ENCODE measurements around the gene LUZP1. TPM values are rescaled to one million over a fixed set of nuclear protein-coding genes. Genes with fewer than 3 reads are reported as not detected.
A peak's percentile ranks its signal among the peaks of the same experiment; 100 is the strongest.
"Not testable (repeated sequence)": the region's sequence is repeated elsewhere in the genome, so short reads cannot be mapped to it uniquely, and the experiment has no call there.

Gene LUZP1
- polyA plus RNA-seq, 1 experiment = 39.4 TPM

DNA sequence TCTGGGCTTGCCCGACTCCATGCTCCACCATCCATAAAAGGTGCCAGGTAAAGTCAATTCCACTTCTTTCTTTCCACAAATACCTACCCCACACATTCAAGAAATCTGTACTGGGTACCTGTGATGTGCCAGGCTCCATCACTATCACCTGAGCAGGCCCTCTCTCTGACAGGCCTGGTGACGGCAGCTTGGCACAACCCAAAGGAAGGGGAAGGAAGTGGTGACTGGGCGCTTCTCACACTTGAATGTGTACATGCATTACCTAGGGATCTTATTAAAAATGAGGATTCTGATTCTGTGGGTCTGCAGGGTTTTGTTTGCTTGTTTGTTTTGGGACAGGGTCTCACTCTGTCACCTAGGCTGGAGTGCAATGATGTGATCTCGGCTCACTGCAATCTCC, 41.1 kb upstream of the LUZP1 start:
- CTCF ChIA-PET = no interaction called here
- POLR2A ChIA-PET = no interaction called here

GRCh38 chr1:23208527-23208926, 39.9 kb upstream of the LUZP1 start:
- no peak for DNase-seq (ENCODE audit: low read depth, low spot score)
- TF ChIP-seq CTCF (IDR thresholded peaks at IDR 0.05; ENCODE audit: low read depth, low read length) = no peak
- peaks cover 7% of the 10 kb centered on the region for H3K27me3 ChIP-seq (ENCODE audit: control insufficient read depth, insufficient read depth, low read length)
- no peak overlapping the region for H3K27ac ChIP-seq (ENCODE audit: low read depth, low read length)
- ChIA-PET CTCF (interaction anchor here (0.6 kb wide), 1 partner anchor 44 kb away, joined by 3 read pairs; no protein-coding TSS in a partner anchor), POLR2A (no interaction called here)
- H3K4me3 ChIP-seq (ENCODE audit: low read depth, low read length) = no peak overlapping the region
- no peaks in the 10 kb centered on the region for H3K9me3 ChIP-seq (ENCODE audit: control insufficient read depth, insufficient read depth, low read length)

More for the DNA sequence above, 41.1 kb upstream of the LUZP1 start:
- no peaks in the 10 kb centered on the region for H3K9me3 ChIP-seq (ENCODE audit: control insufficient read depth, insufficient read depth, low read length)
- H3K4me3 ChIP-seq (ENCODE audit: low read depth, low read length) = no peak overlapping the region
- H3K27ac ChIP-seq (ENCODE audit: low read depth, low read length) = no peak overlapping the region
- no peak for TF ChIP-seq CTCF (IDR thresholded peaks at IDR 0.05; ENCODE audit: low read depth, low read length)
- DNase-seq (ENCODE audit: low read depth, low spot score) = no peak
- peaks cover 9% of the 10 kb centered on the region for H3K27me3 ChIP-seq (ENCODE audit: control insufficient read depth, insufficient read depth, low read length)

- DNase-seq (ENCODE audit: low read depth, low spot score); H3K27me3 ChIP-seq (ENCODE audit: control insufficient read depth, insufficient read depth, low read length); H3K27ac ChIP-seq (ENCODE audit: low read depth, low read length); CTCF ChIA-PET; H3K4me3 ChIP-seq (ENCODE audit: low read depth, low read length); POLR2A ChIA-PET; H3K9me3 ChIP-seq (ENCODE audit: control insufficient read depth, insufficient read depth, low read length): not testable (repeated sequence)
Observed at GRCh38 chr1:23207733-23208132, 39.1 kb upstream of the LUZP1 start.

- Histone ChIP-seq H3K4me3 (ENCODE audit: low read depth, low read length) (no peak overlapping the region), H3K27me3 (ENCODE audit: control insufficient read depth, insufficient read depth, low read length) (no peaks in the 10 kb centered on the region), H3K27ac (ENCODE audit: low read depth, low read length) (peak overlapping the region; percentile 31), H3K9me3 (ENCODE audit: control insufficient read depth, insufficient read depth, low read length) (no peaks in the 10 kb centered on the region; the same call in 1 of the 2 replicates)
- ChIA-PET CTCF (no interaction called here), POLR2A (no interaction called here)
- TF ChIP-seq CTCF (IDR thresholded peaks at IDR 0.05; ENCODE audit: low read depth, low read length) = no peak
- no peak for DNase-seq (ENCODE audit: low read depth, low spot score)
Observed at GRCh38 chr1:23202263-23202749, 33.6 kb upstream of the LUZP1 start.

DNA sequence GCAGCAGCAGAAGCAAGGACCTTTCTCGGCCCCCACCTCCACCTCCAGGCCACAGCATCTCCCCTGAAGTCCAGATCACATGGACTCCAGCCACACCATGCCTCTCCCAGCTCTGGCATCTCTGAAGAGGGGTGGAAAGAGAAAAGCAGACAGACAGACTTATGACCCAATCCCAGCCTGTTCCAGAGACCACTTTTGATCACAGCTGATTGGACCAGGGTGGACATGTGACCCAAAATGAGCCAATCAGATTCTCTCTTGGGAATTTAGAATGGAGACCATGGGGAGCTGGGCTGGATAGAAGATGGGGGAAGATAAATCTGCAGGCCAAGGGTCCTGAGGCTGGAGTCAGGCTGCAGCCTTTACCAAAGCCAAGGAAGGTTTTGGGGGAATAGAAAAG, 32.2 kb upstream of the LUZP1 start:
- no peaks in the 10 kb centered on the region for H3K27me3 ChIP-seq (ENCODE audit: control insufficient read depth, insufficient read depth, low read length)
- no peaks in the 10 kb centered on the region; the same call in 1 of the 2 replicates for H3K9me3 ChIP-seq (ENCODE audit: control insufficient read depth, insufficient read depth, low read length)
- no peak overlapping the region for H3K4me3 ChIP-seq (ENCODE audit: low read depth, low read length)
- no peak for DNase-seq (ENCODE audit: low read depth, low spot score)
- POLR2A ChIA-PET = no interaction called here
- CTCF ChIA-PET = interaction anchor here (1.1 kb wide), 1 partner anchor 102 kb away, joined by 4 read pairs; no protein-coding TSS in a partner anchor
- no peak for TF ChIP-seq CTCF (IDR thresholded peaks at IDR 0.05; ENCODE audit: low read depth, low read length)
- H3K27ac ChIP-seq (ENCODE audit: low read depth, low read length) = no peak overlapping the region
